ENCODE results near the gene SMAD6. TPM values are rescaled to one million over a fixed set of nuclear protein-coding genes. Genes with fewer than 3 reads are reported as not detected.

Gene SMAD6
- total RNA-seq, 1 donor from 2014 or later, result 0.79 TPM

GRCh38 chr15:66747223-66747622, 45.2 kb downstream of the SMAD6 start:
- H3K4me3 ChIP-seq (ENCODE audit: low read depth, low read length), result no peak overlapping the region
- H3K27me3 ChIP-seq (ENCODE audit: control insufficient read depth, insufficient read depth, low read length), result no peaks in the 10 kb centered on the region
- FAIRE-seq, result no peak
- no peak for DNase-seq (ENCODE audit: low read depth)
- no peak for TF ChIP-seq CTCF (IDR thresholded peaks at IDR 0.05; ENCODE audit: insufficient read depth, low read length, severe bottlenecking)
- H3K36me3 ChIP-seq (ENCODE audit: control insufficient read depth, insufficient read depth, low read length), result no peaks in the 10 kb centered on the region

- DNase-seq (ENCODE audit: low read depth) (no peak), FAIRE-seq (no peak)
- H3K27me3 ChIP-seq (ENCODE audit: control insufficient read depth, insufficient read depth, low read length), result no peaks in the 10 kb centered on the region
- no peak overlapping the region for H3K4me3 ChIP-seq (ENCODE audit: low read depth, low read length)
- no peak for TF ChIP-seq CTCF (IDR thresholded peaks at IDR 0.05; ENCODE audit: insufficient read depth, low read length, severe bottlenecking)
- no peaks in the 10 kb centered on the region for H3K36me3 ChIP-seq (ENCODE audit: control insufficient read depth, insufficient read depth, low read length)
These were observed 46.1 kb downstream of the SMAD6 start for GRCh38 chr15:66747886-66748707.

- FAIRE-seq (no peak), DNase-seq (ENCODE audit: low read depth) (no peak)
- Histone ChIP-seq H3K36me3 (ENCODE audit: control insufficient read depth, insufficient read depth, low read length) (no peaks in the 10 kb centered on the region), H3K27me3 (ENCODE audit: control insufficient read depth, insufficient read depth, low read length) (no peaks in the 10 kb centered on the region), H3K4me3 (ENCODE audit: low read depth, low read length) (no peak overlapping the region)
- TF ChIP-seq CTCF (IDR thresholded peaks at IDR 0.05; ENCODE audit: insufficient read depth, low read length, severe bottlenecking), result no peak
These were observed 46.6 kb downstream of the SMAD6 start for GRCh38 chr15:66748708-66749035.

DNA sequence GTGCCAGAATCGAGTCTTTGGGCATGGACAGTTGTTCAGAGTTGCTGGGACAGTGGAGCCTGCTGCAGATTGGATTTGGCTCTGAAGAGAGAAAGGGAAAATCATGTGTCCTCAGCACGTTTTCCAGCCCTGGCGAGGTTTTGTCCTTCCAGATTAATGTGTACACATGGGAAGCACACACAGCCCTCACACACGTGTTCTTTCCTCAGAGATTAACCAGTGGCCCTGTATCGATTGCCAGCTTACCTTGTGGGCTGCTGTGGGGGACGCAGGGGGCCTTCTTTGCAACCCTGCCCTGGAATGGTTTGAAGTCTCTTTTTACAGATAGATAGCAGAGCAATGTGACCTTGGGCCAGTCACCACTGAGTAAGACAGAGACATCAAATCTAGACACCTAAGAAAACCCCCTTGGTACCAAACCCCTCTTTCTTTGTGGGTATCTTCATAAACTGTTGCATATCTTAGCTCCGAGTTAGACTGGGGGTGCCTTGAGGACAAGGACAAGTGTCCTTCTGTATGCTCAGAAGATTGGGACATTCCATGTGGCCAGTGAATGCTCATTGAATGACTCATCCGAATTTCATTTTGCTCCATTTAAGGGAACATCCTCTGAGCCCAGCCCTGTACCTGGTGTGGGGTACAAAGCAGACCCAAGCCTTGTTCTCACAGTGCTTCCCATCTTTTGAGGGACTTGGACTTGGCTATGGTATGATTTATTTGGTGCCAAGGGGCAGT, 48.0 kb downstream of the SMAD6 start:
- Histone ChIP-seq H3K27me3 (ENCODE audit: control insufficient read depth, insufficient read depth, low read length) (no peaks in the 10 kb centered on the region), H3K4me3 (ENCODE audit: low read depth, low read length) (no peak overlapping the region), H3K36me3 (ENCODE audit: control insufficient read depth, insufficient read depth, low read length) (no peaks in the 10 kb centered on the region)
- no peak for TF ChIP-seq CTCF (IDR thresholded peaks at IDR 0.05; ENCODE audit: insufficient read depth, low read length, severe bottlenecking)
- FAIRE-seq (no peak), DNase-seq (ENCODE audit: low read depth) (no peak)

- FAIRE-seq (no peak), DNase-seq (ENCODE audit: low read depth) (no peak)
- TF ChIP-seq CTCF (IDR thresholded peaks at IDR 0.05; ENCODE audit: insufficient read depth, low read length, severe bottlenecking), result no peak
- Histone ChIP-seq H3K36me3 (ENCODE audit: control insufficient read depth, insufficient read depth, low read length) (no peaks in the 10 kb centered on the region), H3K4me3 (ENCODE audit: low read depth, low read length) (no peak overlapping the region), H3K27me3 (ENCODE audit: control insufficient read depth, insufficient read depth, low read length) (no peaks in the 10 kb centered on the region)
These were observed 48.6 kb downstream of the SMAD6 start for GRCh38 chr15:66750609-66751008.

All from bronchial epithelial cell (primary cell).